ENCODE results near the gene DHDH. TPM values are rescaled to one million over a fixed set of nuclear protein-coding genes. Genes with fewer than 3 reads are reported as not detected.

DHDH gene
- total RNA-seq, 6 donors from 2014 or later, result 1.9 to 6.3 (median 2.8) TPM

DNA sequence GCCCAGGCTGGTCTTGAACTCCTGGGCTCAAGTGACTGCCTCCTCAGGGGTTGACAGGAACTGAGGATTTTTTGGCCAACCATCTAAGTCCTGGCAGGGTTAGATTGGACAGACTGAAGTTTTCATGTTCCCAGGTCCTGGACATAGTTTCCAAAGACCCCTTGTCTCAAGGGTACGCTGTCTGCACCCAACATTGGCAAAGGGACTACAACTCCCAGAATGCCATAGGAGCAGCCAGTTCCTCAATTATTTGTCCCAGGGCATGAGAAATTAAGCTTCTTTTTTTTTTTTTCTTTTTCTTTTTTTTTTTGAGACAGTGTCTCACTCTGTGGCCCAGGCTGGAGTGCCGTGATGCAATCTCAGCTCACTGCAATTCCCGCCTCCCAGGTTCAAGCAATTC is 52.7 kb downstream of the DHDH start:
- Histone ChIP-seq H3K9me3 (no peaks in the 10 kb centered on the region), H3K27me3 (no peaks in the 10 kb centered on the region), H3K27ac (no peak overlapping the region), H3K4me3 (no peak overlapping the region), H3K36me3 (peaks cover 13 to 92% (median 67%) of the 10 kb centered on the region in 4 donors), H3K4me1 (peaks cover 4 to 15% (median 8%) of the 10 kb centered on the region in 4 donors)
- DNase-seq (no peak), ATAC-seq (ENCODE audit: low FRiP score in 2 of 2) (no peak)
- 94 to 96% methylated on average over 3 of the region's 3 CpGs for WGBS, 2 donors
- TF ChIP-seq, protein P1, sequence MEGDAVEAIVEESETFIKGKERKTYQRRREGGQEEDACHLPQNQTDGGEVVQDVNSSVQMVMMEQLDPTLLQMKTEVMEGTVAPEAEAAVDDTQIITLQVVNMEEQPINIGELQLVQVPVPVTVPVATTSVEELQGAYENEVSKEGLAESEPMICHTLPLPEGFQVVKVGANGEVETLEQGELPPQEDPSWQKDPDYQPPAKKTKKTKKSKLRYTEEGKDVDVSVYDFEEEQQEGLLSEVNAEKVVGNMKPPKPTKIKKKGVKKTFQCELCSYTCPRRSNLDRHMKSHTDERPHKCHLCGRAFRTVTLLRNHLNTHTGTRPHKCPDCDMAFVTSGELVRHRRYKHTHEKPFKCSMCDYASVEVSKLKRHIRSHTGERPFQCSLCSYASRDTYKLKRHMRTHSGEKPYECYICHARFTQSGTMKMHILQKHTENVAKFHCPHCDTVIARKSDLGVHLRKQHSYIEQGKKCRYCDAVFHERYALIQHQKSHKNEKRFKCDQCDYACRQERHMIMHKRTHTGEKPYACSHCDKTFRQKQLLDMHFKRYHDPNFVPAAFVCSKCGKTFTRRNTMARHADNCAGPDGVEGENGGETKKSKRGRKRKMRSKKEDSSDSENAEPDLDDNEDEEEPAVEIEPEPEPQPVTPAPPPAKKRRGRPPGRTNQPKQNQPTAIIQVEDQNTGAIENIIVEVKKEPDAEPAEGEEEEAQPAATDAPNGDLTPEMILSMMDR (IDR thresholded peaks at IDR 0.05), result no peak
- TF ChIP-seq EP300 (IDR thresholded peaks at IDR 0.05) (no peak), POLR2A (IDR thresholded peaks at IDR 0.05) (no peak), POLR2AphosphoS5 (IDR thresholded peaks at IDR 0.05) (no peak)

DNA sequence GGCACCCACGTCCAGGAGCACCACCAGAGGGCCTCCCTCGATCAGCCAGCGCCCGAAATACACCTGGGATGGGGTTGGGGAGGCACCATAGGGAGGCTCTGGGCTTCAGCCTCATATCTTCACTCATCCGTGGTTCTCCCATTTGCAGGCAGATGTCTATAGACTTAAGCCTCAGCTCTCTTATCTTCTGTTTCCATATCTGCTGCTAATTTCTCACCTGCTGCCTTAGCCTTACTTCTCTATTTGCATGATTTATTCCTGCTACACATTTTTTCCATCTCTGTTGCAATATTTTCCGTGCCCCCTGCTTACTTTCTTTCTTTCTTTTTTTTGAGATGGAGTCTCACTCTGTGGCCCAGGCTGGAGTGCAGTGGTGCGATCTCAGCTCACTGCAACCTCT is 53.8 kb downstream of the DHDH start:
- ATAC-seq (ENCODE audit: low FRiP score in 2 of 2) (no peak), DNase-seq (no peak)
- Histone ChIP-seq H3K4me3 (no peak overlapping the region), H3K27ac (no peak overlapping the region), H3K9me3 (no peaks in the 10 kb centered on the region), H3K4me1 (peaks cover 15 to 26% (median 19%) of the 10 kb centered on the region in 4 donors), H3K36me3 (peaks cover 13 to 81% (median 57%) of the 10 kb centered on the region in 4 donors), H3K27me3 (no peaks in the 10 kb centered on the region)
- TF ChIP-seq EP300 (IDR thresholded peaks at IDR 0.05) (no peak), POLR2AphosphoS5 (IDR thresholded peaks at IDR 0.05) (no peak), POLR2A (IDR thresholded peaks at IDR 0.05) (no peak)
- TF ChIP-seq, protein P1 (IDR thresholded peaks at IDR 0.05), result no peak
- WGBS, 2 donors, result 85 to 88% methylated on average over 5 to 7 of the region's 7 CpGs

DNA sequence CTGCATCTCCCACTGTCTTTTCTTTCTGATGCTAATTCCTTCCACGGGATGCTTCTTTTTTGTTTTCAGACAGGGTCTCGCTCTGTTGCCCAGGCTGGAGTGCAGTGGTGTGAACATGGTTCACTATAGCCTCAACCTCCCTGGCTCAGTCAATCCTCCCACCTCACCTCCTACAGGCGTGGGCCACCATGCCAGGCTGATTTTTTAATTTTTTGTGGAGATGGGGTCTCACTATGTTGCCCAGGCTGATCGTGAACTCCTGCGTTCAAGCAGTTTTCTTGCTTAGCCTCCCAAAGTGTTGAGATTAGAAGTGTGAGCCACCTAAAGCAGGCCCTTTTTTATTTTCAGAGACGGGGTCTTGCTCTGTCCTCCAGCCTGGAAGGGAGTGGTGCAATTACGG is 54.8 kb downstream of the DHDH start:
- Histone ChIP-seq H3K27me3 (no peaks in the 10 kb centered on the region), H3K9me3 (no peaks in the 10 kb centered on the region), H3K4me3 (no peak overlapping the region), H3K27ac (no peak overlapping the region), H3K4me1 (peaks cover 15 to 30% (median 21%) of the 10 kb centered on the region in 4 donors), H3K36me3 (peaks cover 13 to 71% (median 50%) of the 10 kb centered on the region in 4 donors)
- no peak for ATAC-seq (ENCODE audit: low FRiP score in 2 of 2)
- WGBS, 2 donors, result 92 to 96% methylated on average over 7 of the region's 7 CpGs
- no peak for DNase-seq
- TF ChIP-seq EP300 (IDR thresholded peaks at IDR 0.05) (no peak), POLR2A (IDR thresholded peaks at IDR 0.05) (no peak), POLR2AphosphoS5 (IDR thresholded peaks at IDR 0.05) (no peak)
- TF ChIP-seq, protein P1 (IDR thresholded peaks at IDR 0.05), result no peak

DNA sequence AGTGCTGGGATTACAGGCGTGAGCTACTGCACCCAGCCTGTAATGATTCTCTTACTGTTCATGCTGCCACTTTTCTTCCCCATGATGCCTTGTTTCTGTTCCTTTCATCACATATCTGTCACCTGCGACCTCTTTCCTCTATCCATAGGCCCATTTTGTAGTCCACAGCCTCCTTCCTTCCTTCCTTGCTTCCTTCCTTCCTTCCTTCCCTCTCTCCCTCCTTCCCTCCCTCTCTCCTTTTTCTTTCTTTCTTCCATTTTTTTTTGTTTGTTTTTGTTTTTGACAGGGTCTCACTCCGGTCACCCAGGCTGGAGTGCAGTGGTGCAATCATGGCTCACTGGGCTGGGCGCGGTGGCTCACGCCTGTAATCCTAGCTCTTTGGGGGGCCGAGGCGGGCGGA is 55.4 kb downstream of the DHDH start:
- WGBS, 2 donors, result 91 to 92% methylated on average over 9 of the region's 9 CpGs
- TF ChIP-seq EP300 (IDR thresholded peaks at IDR 0.05) (no peak), POLR2A (IDR thresholded peaks at IDR 0.05) (no peak), POLR2AphosphoS5 (IDR thresholded peaks at IDR 0.05) (no peak)
- TF ChIP-seq, protein P1 (IDR thresholded peaks at IDR 0.05), result no peak
- no peak for ATAC-seq (ENCODE audit: low FRiP score in 2 of 2)
- H3K27me3 ChIP-seq, result no peaks in the 10 kb centered on the region
- DNase-seq, result peak in 1 of 2 donors; percentile 36
- peaks cover 15 to 30% (median 21%) of the 10 kb centered on the region in 4 donors for H3K4me1 ChIP-seq
- no peak overlapping the region for H3K4me3 ChIP-seq
- no peaks in the 10 kb centered on the region for H3K9me3 ChIP-seq
- H3K36me3 ChIP-seq, result peaks cover 13 to 65% (median 46%) of the 10 kb centered on the region in 4 donors
- no peak overlapping the region for H3K27ac ChIP-seq

DNA sequence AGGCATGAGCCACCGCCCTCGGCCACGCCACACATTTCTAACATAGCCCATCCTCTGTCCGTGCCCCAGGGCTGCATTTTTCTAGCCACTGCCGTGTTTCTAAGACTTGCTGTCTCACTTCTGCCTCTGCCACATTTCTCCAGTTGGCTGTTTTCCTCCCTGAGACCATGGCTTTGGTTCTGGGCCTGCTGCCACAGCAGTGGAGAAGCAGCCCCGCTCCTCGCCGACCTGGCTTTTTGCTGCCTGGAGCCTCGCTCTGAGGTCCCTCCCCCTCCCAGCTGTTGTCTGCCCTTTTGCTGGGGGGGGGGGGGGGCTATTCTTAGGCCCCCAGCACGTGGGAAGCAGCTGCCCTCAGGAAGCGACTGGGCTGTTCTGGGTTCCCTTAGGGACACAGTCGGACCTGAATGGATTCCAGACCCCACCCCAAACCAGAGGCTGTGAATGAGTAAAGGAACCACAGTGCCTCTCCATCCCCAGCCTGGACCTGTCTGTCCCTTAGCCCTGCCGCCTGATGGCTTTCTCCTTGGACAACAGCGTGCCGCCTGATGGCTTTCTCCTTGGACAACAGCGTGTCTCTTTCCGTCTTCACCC is 56.3 kb downstream of the DHDH start:
- Histone ChIP-seq H3K4me3 (no peak overlapping the region), H3K9me3 (no peaks in the 10 kb centered on the region), H3K27ac (peak overlapping the region in 2 of 4 donors; percentile 3 to 4), H3K36me3 (peaks cover 10 to 56% (median 37%) of the 10 kb centered on the region in 4 donors), H3K27me3 (no peaks in the 10 kb centered on the region), H3K4me1 (peaks cover 23 to 40% (median 29%) of the 10 kb centered on the region in 4 donors)
- ATAC-seq (ENCODE audit: low FRiP score in 2 of 2) (no peak), DNase-seq (no peak)
- TF ChIP-seq EP300 (IDR thresholded peaks at IDR 0.05) (no peak), POLR2A (IDR thresholded peaks at IDR 0.05) (no peak), POLR2AphosphoS5 (IDR thresholded peaks at IDR 0.05) (no peak)
- TF ChIP-seq, protein P1 (IDR thresholded peaks at IDR 0.05), result no peak
- 88 to 92% methylated on average over 16 to 17 of the region's 17 CpGs for WGBS, 2 donors

Data from upper lobe of left lung (tissue), 6 donors.